K562 (cell line): ENCODE results near the gene UBE3B. TPM values are rescaled to one million over a fixed set of nuclear protein-coding genes. Genes with fewer than 3 reads are reported as not detected.

Experiments
- CEBPB ChIP-seq: fragments of 450-650 bp; IDR thresholded peaks from 2 replicates; pipeline ENCODE4 v1.6.1; 2016; ENCODE audit warnings: missing genetic modification characterization, missing compliant biosample characterization
- ERF ChIP-seq: fragments of 450-650 bp; formaldehyde crosslinking; IDR thresholded peaks from 2 replicates; pipeline ENCODE4 v1.4.0; 2020; ENCODE audit warnings: mild to moderate bottlenecking, mixed read lengths
- ETS2 ChIP-seq: IDR thresholded peaks from 2 replicates; pipeline ENCODE4 v1.6.1; 2016; ENCODE audit warnings: borderline replicate concordance, missing genetic modification characterization, mild to moderate bottlenecking, moderate library complexity, missing compliant biosample characterization; ENCODE audit not compliant: poor library complexity, severe bottlenecking
- FOXP4 ChIP-seq: sonication (generic); formaldehyde crosslinking; IDR thresholded peaks from 2 replicates; pipeline ENCODE4 v1.8.0; 2022; ENCODE audit warnings: mild to moderate bottlenecking, missing genetic modification reagents, borderline replicate concordance
- KLF13 ChIP-seq: fragments of 450-650 bp; IDR thresholded peaks from 2 replicates; pipeline ENCODE4 v1.6.1; 2016; ENCODE audit warnings: missing genetic modification characterization, low read depth, mild to moderate bottlenecking, missing compliant biosample characterization, moderate library complexity, borderline replicate concordance
- MLX ChIP-seq, 2 experiments: fragments of 450-650 bp in 1 of 2; sonication (generic) in 1 of 2; formaldehyde crosslinking; conservative IDR thresholded peaks; 2 replicates each; pipeline versions ENCODE4 v1.4.0 to v1.8.1; 2020 to 2022; ENCODE audit warnings: mild to moderate bottlenecking in 1 of 2, missing genetic modification reagents in 1 of 2
- PATZ1 ChIP-seq: fragments of 250-450 bp; sonication (Bioruptor Pico); IDR thresholded peaks from 2 replicates; pipeline ENCODE4 v1.5.0; 2020; ENCODE audit warnings: mild to moderate bottlenecking, borderline replicate concordance
- RBM39 ChIP-seq: fragments of 200-400 bp; formaldehyde crosslinking; optimal IDR thresholded peaks from 2 replicates; pipeline ENCODE3; 2018; ENCODE audit warnings: low read depth, low read length
- THRB ChIP-seq: fragments of 450-650 bp; formaldehyde crosslinking; conservative IDR thresholded peaks from 2 replicates; pipeline ENCODE4 v1.4.0; 2022; ENCODE audit warnings: mild to moderate bottlenecking, missing genetic modification characterization
- ZBTB2 ChIP-seq: fragments of 450-650 bp; IDR thresholded peaks from 2 replicates; pipeline ENCODE4 v1.6.1; 2016; ENCODE audit warnings: antibody characterized with exemption
- ZNF133 ChIP-seq: fragments of 250-450 bp; sonication (Bioruptor Pico); IDR thresholded peaks from 2 replicates; pipeline ENCODE4 v1.4.0; 2020; ENCODE audit warnings: mild to moderate bottlenecking
- ZNF311 ChIP-seq: fragments of 250-450 bp; sonication (Bioruptor Pico); IDR thresholded peaks from 2 replicates; pipeline ENCODE4 v1.4.0; 2020; ENCODE audit warnings: mild to moderate bottlenecking, moderate library complexity
- ZNF436 ChIP-seq: fragments of 250-450, 450-650 bp; sonication (Bioruptor Pico); formaldehyde crosslinking; IDR thresholded peaks from 2 replicates; pipeline ENCODE4 v1.7.0; 2020; ENCODE audit warnings: mild to moderate bottlenecking
- ZNF583 ChIP-seq: fragments of 250-450 bp; sonication (Bioruptor Pico); IDR thresholded peaks from 2 replicates; pipeline ENCODE4 v1.4.0; 2020
- ZNF778 ChIP-seq: fragments of 450-650 bp; formaldehyde crosslinking; IDR thresholded peaks from 2 replicates; pipeline ENCODE4 v1.4.0; 2020; ENCODE audit warnings: mild to moderate bottlenecking, moderate library complexity
- polyA plus RNA-seq, 8 experiments: library from polyadenylated mRNA; depleted of rRNA in 4 of 8; stranded (reverse) in 5 of 8; unstranded in 3 of 8; fragments of >200 nt; fragmentation: Nextera tagmentation in 2 of 8; fragmentation: Illumina TruSeq in 1 of 8; extraction: Ambion mirVana in 2 of 8; extraction: Trizol in 1 of 8; gene quantifications; 2 replicates each; pipeline versions ENCODE4 v1.2.1 to v1.2.3, GENCODE V29; 2011 to 2014; ENCODE audit warnings: inconsistent platforms in 1 of 8, missing spikeins in 1 of 8
- total RNA-seq, 7 experiments: library from RNA; depleted of rRNA in 6 of 7; stranded (reverse); fragments of >200 nt in 6 of 7; fragmentation: Illumina TruSeq in 2 of 7; extraction: Trizol in 2 of 7; gene quantifications; 2 replicates each; pipeline versions ENCODE4 v1.2.1 to v1.2.3, GENCODE V29; 2011 to 2021; ENCODE audit warnings: low replicate concordance in 1 of 7

The UBE3B gene
- total and polyA plus RNA-seq, 9 of the 15 experiments (the other 6 are each of a cell fraction or from before 2014, with no cell fraction given), result 7.6 to 23.6 (median 15.5) TPM

GRCh38 chr12:109477185-109477962 lies at the start of gene UBE3B, which contains the start of gene KCTD10 (continued):
- peak; percentile 68; the same call in 1 of the 2 replicates for TF ChIP-seq THRB (CRISPR knock-in tag)
- TF ChIP-seq ZNF133, result no peak
- no peak for TF ChIP-seq RBM39
- TF ChIP-seq ZNF778 (CRISPR knock-in tag), result no peak
- TF ChIP-seq ZBTB2, result no peak; the same call in 1 of the 2 replicates
- TF ChIP-seq KLF13 (tag), result peak; percentile 90
- TF ChIP-seq ZNF311, result 0 out of 2 replicates have a peak, but pooled peaks have one; percentile 23
- peak; percentile 54 for TF ChIP-seq ETS2 (tag)
- peak; percentile 72; the same call in 1 of the 2 replicates for TF ChIP-seq PATZ1 (CRISPR knock-in tag)
- TF ChIP-seq ZNF583 (CRISPR knock-in tag), result peak; percentile 82
- TF ChIP-seq MLX (CRISPR knock-in tag; conservative IDR thresholded peaks at IDR 0.05), result no peak
- no peak for TF ChIP-seq CEBPB (tag)
- no peak for TF ChIP-seq FOXP4 (CRISPR knock-in tag)
- TF ChIP-seq ERF (CRISPR knock-in tag), result no peak
- TF ChIP-seq ZNF436 (CRISPR knock-in tag), result no peak
